Activated CD4-positive, CD25-positive, alpha-beta regulatory T cell treated with anti-CD3 and anti-CD28 coated beads, Interleukin-2, amount 50 U/mL, for 16 hours (primary cell): ENCODE data around the gene MACF1.
"Not testable (repeated sequence)": the region's sequence is repeated elsewhere in the genome, so short reads cannot be mapped to it uniquely, and the experiment has no call there.

ENCODE experiments used
- DNase-seq: peaks from one replicate; pipeline ENCODE4 v3.0.0-alpha.2; 2020; ENCODE audit warnings: low read depth, low spot score

MACF1 gene

DNA sequence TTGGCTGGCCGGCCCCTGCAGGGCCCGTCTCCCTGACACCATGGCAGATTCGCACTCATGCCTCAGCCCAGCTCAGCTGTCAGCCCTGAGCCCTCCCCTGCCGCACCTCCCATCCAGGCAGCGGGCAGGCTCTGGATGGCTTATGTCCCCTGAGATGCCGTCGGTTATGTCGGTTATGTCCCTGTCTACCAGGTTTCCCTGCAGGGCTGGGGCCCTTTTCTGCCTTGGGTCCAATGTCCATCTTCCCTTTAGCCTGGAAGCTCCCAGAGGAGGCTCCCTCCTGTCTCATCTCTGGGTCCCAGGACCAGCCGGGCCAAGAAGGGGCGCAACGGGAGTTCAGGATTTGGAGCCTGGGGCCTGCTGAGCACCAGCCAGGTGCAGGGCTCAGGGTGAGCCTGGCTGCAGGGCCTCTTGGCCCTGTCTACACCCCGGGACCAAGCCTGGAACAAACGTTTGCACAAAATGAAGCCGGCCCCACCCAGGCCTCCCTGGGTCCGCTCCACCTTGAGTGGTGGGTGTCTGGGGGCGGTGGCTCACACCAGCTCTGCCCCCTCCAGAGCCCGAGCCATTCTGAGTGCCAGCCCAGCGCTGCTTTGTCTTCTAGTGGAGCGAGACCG, 306.2 kb downstream of the MACF1 start:
- DNase-seq = not testable (repeated sequence)

DNA sequence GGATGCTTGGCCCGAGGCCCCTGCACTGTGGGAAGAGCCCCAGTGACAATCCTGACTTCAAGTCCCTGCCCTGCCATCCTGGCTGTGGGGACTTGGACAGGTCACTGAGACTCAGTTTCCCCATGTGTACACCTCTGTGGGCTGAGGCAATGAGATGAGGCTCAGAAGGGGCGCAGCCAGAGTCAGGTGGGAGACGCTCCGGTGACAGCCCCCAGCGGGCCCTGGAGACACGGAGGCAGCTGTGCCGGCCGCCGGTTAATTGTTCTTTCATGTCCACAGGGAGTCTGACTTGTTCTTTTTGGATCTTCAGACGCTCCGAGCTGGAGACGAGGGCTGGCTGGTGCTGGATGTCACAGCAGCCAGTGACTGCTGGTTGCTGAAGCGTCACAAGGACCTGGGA, 307.0 kb downstream of the MACF1 start:
- DNase-seq = not testable (repeated sequence)

DNA sequence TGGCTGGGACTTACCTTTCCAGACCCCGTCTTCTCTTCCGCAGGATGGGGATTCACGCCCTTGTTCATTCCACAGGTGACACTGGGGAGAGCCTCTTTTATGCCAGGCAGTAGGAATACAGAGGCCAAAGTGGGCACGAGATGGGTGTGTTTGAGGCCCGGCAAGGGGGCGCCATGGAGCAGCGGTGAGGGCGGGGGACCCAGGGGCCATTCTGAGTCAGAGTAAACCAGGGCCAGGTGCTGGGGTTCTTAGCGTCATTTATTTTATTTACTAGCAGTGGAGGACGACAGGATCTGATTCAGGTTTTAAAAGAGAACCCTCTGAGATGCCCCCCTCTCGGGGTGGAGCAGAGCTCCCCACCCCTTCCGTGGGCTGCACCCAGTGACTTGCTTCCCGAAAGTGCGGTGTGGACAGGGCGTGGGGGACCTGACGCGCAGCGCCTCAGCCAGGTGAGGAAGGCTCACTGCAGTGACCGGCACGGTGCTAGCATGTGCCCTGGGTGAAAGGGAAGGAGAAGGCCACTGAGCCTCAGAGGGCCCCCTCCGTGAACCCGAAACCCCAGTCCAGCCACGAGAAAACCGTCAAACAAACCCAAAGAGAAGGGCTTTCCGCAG, 307.8 kb downstream of the MACF1 start:
- not testable (repeated sequence) for DNase-seq

DNA sequence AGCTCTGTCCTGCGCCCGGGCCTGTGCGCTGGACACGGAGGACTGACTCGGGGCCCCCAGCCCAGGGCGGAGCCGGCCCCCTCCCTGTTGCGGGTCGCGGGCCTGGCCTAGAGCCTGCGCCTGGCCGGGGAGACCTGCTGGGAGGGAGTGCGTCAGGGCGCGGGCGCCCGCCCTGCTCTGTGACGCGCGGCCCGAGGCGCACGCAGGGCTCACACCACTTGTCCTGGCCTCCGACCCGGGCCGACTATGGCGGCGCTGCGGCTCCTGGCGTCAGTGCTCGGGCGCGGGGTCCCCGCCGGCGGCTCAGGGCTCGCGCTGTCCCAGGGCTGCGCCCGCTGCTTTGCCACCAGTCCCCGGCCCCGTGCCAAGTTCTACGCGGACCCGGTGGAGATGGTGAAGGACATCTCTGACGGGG, 310.2 kb downstream of the MACF1 start:
- not testable (repeated sequence) for DNase-seq

DNA sequence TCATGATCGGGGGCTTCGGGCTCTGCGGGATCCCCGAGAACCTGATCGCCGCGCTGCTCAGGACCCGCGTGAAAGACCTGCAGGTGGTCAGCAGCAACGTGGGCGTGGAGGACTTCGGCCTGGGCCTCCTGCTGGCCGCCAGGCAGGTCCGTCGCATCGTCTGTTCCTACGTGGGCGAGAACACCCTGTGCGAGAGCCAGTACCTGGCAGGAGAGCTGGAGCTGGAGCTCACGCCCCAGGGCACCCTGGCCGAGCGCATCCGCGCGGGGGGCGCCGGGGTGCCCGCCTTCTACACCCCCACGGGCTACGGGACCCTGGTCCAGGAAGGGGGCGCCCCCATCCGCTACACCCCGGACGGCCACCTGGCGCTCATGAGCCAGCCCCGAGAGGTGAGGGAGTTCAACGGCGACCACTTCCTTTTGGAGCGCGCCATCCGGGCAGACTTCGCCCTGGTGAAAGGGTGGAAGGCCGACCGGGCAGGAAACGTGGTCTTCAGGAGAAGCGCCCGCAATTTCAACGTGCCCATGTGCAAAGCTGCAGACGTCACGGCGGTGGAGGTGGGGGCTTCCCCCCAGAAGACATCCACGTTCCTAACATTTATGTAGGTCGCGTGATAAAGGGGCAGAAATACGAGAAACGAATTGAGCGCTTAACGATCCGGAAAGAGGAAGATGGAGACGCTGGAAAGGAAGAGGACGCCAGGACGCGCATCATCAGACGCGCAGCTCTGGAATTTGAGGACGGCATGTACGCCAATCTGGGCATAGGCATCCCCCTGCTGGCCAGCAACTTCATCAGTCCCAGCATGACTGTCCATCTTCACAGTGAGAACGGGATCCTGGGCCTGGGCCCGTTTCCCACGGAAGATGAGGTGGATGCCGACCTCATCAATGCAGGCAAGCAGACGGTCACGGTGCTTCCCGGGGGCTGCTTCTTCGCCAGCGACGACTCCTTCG, 310.9 kb downstream of the MACF1 start:
- not testable (repeated sequence) for DNase-seq

DNA sequence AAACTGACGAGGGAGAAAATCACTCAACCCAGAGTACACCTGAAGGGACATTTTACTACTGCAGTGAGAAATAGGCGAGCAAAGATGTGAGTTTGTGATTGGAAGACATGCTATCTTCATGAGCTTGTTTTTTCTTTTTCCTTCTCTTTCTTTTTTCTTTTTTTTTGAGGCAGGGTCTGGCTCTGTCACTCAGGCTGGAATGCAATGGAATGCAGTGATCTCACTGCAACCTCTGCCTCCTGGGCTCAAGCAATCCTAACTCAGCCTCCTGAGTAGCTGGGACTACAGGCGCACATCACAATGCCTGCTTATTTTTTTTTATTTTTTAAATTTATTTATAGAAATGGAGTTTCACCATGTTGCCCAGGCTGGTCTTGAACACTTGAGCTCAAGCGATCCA, 312.3 kb downstream of the MACF1 start:
- not testable (repeated sequence) for DNase-seq

DNA sequence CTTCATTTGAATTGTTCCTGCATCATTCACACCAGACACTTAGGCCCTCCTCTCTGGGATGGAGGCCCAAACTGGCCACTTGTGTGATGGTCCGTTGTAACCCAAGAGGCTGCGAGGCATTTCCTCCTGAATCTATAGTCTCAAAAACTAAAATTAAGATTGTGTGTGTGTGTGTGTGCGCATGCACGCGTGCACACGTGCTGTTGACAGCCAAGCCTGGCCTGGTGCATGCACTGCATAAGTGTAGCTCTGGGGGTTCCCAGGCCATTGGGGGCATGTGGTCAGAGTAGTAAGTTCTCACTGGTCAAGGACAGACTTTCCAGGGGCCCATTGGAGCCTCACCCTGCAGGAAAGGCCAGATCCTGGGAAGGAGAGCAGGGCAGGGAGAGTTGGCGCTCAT, 313.4 kb downstream of the MACF1 start:
- DNase-seq = not testable (repeated sequence)

DNA sequence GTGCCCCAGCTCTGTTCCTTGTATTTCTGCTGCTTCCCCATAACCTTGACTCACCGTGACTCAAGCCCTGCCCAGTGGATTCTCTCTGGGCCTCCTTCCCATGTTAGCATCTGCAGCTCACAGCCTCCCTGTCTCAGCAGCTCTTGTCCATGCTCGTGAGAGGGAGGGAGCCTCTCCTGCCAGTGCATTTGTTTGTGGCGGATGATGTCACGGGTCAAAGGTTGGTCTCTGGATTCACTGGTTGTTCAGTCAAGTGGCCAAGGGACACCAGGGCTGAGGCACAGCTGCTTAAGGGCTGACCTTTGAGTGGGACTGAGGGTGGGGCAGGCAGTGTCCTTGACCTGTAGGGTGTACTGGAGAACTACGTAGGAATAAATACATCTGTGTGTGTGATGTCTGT, 314.9 kb downstream of the MACF1 start:
- DNase-seq = not testable (repeated sequence)

DNA sequence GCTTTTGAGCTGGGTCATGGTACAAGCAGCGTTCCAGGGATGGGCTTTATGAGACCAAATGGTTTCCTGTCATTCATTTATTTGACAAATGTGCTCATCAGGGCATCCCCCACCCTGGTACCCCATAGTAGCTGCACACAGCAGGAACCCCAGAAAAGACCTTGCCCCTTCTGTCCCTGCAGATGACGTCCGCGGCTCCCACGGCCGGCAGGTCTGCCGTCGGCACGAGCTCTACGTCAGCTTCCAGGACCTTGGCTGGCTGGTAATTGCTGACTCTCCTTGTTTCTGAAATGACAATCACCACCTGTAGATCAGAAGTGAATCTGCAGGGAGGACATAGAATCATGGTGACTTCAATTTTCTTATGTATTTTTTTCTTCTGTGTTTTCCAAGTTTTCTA, 317.7 kb downstream of the MACF1 start:
- not testable (repeated sequence) for DNase-seq

DNA sequence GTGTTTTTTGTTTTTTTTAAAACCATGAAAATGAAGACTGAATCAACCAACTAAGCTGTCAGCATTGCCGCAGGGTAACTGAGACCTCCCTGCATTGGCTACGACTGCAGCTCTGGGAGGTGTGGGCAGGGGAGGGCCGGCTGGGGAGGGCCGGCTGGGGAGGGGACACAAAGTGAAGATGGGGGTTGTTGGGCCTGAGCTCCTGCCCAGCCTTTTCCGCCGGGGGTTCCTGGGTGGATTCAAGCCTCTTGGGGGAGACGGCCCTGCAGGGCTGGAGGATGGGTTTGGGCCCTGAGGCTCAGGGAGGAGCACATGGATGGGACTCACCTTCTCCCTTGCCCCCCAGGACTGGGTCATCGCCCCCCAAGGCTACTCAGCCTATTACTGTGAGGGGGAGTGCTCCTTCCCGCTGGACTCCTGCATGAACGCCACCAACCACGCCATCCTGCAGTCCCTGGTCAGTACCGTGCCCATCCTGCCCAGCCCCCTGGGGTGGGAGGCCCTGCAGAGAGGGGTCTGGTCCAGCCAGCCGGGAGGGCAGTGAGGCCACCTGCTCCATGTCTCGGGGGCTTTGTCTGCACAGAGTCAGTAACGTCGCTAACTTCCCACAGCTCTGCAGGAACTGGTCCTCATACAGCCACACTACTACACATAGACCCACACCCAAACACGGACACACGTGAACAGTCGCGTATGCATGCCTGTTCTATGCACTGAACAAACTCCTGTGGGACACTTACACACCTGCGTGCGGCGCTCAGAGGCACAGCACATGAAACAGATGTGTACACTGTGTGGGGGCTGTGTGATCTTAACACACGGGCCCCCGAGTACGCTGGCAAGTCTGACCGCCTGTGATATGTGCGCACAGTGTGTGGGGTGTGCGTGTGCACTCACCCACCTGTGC, 318.4 kb downstream of the MACF1 start:
- no peak for DNase-seq

DNA sequence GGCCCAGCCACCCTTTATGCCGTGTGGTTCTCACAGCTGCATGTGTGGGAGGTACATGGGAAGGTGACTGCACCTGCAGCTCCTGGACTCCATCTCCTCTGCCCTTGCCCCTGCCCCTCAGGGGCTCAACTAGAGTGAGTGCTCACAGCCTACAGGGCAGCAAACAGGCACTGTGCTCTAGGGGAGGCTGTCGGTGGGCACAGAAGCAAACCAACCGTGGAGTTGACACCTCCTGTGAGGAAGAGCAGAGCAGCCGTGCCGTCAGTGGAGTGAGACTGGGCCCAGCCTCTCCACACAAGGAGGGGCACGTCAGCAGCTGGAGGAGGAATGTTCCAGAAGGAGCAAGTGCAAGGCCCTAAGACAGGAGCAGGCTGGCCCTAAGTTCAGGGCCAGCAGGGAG, 319.7 kb downstream of the MACF1 start:
- no peak for DNase-seq

DNA sequence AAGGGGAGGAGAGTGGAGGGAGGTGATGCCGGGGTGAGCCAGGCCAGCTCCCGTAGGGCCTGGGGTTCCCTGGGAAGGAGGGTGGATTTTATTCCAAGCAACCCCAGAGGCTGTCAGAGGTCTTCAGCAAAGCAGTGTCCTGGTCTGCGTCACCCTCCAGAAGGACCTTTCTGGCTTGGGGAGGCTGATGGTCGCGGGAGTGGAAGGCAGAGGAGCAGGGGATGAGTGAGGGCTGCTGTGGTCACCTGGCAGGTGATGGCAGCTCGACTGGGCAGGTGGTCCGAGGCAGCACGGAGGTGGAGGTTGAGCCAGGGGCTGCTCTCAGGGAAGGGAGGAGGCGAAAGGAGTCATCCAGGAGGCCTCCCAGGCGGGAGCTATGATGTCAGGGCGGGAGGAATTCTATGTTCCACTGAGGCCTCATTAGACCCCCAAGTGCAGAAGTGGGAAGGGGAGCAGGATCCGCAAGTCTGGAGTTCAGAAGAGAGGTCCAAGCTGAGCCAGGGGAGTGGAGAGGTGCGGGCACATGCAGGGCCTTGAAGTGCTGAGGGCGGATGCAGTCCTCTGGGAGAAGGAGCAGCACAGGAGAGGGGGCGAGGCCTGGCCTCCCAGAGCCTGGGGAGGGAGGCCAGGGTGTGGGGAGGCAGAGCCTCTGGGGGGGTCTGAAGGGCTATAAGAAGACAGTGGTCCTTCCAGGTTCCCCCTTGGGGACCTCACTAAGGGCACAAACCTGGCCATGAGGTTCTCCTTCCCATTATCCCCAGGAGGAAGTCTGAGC, 320.3 kb downstream of the MACF1 start:
- DNase-seq = no peak

DNA sequence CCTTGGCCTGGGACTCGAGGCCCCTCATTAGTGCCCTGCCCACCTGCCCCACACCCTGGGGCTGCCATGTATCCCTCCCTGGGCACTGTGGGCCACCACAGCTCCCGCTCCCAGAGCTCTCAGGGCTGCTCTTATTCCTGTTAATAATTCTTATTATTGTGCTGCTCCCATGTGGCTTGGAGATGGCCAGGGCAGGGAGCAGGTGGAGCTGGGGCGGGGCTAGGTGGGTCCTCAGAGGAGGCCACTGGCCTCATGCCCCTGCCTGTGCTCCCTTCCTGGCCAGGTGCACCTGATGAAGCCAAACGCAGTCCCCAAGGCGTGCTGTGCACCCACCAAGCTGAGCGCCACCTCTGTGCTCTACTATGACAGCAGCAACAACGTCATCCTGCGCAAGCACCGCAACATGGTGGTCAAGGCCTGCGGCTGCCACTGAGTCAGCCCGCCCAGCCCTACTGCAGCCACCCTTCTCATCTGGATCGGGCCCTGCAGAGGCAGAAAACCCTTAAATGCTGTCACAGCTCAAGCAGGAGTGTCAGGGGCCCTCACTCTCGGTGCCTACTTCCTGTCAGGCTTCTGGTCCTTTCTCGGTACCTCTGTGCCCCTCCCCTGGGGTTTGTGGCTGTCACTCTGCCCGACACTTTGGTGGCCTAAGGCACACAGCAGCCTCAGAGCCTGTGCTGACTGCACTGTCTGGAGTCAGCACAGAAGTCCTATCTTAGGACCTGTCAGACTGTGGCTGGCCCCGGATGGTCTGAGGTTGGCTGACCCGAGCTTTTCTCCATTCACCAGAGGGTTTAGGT, 321.1 kb downstream of the MACF1 start:
- no peak for DNase-seq

DNA sequence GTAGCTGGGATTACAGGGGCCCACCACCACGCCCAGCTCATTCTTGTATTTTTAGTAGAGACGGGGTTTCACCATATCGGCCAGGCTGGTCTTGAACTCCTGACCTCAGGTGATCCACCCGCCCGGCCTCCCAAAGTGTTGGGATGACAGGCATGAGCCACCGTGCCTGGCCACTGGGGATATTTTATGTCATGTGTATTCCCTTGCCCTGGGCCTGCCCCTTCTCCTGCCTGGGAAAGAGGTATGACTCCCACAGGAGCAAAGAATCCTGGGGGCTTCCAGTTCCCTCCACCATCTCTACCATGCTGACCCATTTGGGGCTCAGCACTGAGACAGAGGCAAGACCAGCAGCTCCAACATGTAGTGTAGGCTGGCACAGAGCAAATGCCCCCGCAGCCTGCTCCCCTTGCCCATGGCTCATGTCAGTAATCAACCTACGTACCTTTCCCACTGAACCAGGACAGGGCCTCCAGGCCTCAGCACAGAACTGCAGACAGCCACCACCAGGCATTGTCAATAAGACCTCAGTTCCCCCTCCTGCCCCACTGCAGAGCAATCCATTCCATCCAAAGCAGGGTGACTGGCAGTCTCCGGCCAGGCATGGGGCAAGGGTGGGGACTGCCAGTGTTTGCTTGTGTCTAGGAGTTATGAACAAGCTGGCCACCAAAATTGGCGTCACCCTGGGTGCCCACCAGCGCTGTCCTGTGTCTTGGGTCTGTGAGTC, 322.1 kb downstream of the MACF1 start:
- DNase-seq = no peak

DNA sequence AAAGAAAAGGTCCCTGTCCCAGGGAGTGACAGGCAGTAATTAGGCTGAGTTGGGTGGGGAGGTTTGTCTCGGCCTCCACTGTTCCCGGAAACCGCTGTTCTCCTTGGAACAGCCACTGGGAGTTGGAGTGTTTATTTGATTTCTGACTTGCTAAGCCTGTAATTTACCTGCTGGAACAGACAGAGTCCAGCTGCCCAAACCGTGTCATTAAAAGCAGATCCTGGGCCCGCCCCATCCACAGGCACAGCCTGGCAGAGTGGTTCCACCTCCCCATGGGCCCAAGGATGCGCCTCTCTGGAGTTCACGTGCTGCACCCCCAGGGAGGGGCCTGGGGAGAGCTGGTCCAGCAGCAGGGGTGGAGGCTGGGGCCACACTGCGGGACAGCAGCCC, 322.7 kb downstream of the MACF1 start:
- not testable (repeated sequence) for DNase-seq

DNA sequence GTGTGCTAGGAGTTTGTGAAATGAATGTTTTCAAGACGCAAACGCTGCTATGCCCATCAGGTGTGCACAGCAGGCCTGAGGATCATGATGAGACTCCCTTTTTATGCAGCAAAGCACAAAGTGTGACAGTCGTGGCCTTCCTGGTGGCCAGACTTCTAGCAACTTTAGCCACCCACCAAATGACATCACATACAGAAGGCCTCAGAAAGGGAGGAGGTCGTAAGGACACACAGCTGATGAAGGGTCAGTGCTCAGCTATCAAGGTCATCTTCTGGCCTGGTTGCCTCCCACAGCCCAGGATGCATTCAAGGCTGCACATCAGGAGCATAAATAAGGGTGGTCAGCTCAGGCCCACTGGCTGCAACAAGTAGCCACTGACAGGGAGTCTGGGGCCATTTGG, 323.6 kb downstream of the MACF1 start:
- DNase-seq = no peak

DNA sequence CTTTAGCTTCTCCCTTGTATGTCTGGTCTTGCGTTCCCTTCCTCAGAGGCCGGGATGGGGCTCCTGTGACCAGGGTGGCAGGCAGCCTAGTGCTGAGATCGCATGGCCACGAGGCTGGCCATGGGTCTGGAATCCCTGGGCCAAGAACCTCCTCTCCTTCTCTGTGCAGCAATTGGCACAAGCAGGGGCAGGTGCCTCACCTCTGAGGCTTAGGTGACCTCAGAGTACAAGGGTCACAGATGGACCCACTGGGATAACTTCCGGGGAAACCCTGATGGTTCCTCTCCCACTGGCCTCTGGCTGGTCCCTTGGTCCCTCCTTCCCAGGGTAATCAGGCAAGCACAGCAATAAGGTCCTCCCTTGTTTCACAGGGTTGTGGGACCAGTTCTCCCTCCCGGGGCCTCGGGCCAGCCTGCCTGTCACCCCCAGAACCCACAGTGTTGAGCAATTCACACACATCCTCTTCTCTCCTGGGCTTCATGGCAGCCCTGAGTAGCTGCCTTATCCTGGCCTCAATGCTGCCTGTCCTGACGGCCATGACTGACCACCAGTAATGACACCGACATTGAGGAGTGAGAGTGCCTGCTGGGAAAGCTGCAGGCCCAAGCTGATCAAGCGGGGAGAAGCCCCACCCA, 325.5 kb downstream of the MACF1 start:
- DNase-seq = no peak

DNA sequence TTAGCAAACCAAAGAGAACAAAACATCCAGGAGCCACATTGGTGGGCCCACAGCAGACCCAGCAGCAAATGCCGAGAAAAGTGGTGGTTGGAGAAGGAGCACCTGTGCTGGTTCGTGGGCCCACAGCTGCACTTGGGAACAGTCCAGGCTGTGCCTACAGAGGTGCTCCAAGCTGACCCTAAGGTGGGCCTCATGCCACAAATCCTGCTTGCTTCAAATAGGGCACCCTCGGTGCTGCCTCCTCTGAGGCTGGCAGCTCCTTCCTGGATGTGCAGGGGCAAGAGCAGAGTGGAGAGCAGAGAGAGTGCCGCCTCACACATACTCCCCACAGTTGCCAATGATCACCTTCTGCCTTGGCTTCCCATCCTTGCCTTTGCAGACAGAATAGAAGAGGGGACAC, 327.0 kb downstream of the MACF1 start:
- no peak for DNase-seq

DNA sequence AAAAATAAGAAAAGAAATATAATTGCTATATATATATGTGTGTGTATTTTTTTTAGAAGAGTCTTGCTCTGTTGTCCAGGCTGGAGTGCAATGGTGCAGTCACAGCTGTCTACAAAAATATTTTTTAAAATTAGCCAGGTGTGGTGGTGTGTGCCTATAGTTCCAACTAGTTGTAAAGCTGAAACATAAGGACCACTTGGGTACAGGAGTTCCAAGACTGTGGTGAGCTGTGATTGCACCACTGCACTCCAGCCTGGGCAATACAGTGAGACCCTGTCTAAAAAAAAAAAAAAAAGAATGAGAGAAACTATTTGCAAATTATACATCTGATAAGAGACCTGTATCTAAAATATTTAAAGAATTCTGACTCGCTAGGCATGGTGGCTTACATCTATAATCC, 328.9 kb downstream of the MACF1 start:
- no peak for DNase-seq
